ENCODE data around the gene BOK.
A peak's percentile ranks its signal among the peaks of the same experiment; 100 is the strongest.
"Not testable (repeated sequence)": the region's sequence is repeated elsewhere in the genome, so short reads cannot be mapped to it uniquely, and the experiment has no call there.

The BOK gene, protein sequence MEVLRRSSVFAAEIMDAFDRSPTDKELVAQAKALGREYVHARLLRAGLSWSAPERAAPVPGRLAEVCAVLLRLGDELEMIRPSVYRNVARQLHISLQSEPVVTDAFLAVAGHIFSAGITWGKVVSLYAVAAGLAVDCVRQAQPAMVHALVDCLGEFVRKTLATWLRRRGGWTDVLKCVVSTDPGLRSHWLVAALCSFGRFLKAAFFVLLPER

DNA sequence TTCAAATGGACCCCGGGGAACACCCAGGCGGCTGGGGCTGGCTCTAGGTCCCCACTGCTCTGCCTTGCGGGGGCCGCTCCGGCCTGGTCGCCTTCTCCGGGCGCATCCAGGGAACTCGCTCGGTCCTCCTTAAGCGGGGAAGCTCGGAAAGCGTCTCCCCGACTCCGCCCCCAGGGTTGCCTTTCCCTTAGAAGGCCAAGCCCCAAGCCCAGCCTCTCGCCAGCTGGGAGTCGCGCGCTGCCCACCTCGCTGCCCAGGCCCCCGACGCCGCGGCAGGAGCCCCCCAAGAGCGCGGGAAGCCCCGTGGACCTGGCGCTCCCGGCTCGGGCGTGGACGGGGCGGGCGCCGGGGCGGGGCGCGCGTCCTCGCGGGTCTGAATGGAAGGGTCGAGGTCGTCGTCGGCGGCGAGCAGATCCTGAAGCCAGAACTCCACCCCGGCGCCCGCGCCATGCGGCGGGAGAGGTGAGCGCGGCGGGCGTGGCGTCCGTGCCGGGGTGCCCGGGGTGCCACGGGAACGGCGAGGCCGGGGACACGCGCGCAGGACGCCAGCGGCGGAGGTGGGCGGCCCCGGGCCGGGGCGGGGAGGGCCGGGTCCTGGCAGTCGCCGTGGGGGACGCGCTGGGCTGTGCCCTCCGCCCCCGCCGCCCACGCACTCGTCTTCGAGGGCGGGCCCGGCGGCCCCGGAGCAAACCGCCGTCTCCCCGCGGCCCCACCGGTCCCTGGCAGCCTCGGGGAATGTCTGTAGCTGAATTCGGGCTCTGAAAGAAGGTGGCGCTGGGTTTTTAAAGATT lies at the start of gene BOK:
BOK (plus strand) TSS at position 214 of the 791 bp plus-strand sequence. CDS start 739 bp downstream, outside the sequence.
- DNase-seq, result peak in 51 of 56 donors; percentile 17 to 82 (median 64)

DNA sequence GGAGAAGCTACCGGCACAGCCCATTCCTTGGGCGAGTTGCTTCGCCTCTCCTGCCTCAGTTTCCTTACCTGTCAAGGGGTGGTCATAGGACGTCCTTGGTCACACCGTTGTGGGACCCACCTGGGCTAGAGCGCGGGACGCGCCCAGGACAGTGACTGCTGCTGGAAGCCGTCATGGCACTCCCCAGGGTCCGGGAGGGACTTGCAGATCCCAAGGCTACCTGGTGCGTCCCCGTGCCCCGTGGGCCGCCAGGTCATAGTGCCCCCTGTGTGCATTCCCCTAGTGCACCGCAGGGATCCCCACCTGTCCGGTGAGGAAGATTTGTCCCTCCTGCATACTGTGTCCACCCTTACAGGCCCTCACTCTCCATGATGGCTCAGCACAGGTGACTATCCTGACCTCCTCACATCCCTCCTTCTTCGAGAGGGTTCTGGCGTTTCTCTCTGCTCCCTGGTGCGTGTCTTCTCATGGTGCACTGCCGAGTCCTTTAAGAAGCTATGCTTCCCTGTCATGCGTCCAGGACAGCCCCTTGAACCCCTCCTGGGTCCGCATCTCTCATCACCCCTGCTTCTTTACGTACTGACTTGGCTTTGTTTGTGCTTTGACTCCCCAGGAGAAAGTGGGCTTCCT lies 49.3 kb upstream of the BOK start:
- DNase-seq, result peak in 3 of 56 donors; percentile 47 to 67 (median 53)

DNA sequence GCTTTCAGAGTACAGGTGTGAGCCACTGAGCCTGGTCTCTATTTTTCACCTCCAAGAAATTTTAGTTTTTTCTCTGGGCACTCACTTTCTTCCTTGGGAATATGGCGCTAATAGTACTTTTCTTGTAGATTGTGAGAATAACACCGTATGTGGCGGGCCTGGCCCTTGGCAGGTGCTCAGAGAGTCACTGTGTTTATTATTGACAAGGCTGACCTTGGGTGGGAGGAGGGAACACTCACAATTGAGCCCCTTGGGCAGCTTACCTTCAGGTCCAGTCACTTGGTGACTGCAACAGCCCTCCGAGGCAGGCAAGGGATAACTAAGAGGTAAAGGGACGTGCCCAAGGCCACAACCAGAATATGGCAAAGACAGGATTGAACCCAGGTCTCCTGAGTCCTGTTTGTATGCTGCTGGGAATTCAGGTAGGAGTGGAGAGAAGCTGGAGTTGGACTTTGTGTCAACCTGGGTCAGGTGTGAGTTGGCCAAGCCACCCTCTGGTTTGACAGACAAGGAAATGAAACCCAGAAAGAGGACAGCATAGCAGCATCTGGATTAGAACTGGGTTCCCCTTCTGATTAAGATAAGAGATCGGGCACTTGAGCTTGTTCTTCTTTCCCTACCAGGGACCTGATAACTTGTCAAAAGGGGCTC lies 47.3 kb upstream of the BOK start:
- no peak for DNase-seq

DNA sequence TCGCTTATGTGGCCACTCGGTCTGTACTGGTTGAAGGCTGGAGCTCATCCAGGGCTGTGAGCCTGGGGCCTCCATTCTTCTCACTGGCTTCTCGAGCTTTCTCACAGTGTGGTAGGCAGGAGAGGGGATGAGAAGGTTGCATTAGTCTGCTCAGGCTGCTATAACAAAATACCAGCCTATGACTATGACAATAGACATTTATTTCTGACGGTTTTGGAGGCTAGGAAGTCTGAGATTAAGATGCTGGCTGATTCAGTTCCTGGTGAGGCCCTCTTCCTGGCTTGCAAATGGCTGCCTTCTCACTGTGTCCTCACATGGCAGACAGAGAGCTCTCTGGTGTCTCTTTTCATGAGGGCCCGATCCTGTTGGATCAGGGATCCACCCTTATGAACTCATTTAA lies 44.0 kb upstream of the BOK start:
- DNase-seq, result no peak

DNA sequence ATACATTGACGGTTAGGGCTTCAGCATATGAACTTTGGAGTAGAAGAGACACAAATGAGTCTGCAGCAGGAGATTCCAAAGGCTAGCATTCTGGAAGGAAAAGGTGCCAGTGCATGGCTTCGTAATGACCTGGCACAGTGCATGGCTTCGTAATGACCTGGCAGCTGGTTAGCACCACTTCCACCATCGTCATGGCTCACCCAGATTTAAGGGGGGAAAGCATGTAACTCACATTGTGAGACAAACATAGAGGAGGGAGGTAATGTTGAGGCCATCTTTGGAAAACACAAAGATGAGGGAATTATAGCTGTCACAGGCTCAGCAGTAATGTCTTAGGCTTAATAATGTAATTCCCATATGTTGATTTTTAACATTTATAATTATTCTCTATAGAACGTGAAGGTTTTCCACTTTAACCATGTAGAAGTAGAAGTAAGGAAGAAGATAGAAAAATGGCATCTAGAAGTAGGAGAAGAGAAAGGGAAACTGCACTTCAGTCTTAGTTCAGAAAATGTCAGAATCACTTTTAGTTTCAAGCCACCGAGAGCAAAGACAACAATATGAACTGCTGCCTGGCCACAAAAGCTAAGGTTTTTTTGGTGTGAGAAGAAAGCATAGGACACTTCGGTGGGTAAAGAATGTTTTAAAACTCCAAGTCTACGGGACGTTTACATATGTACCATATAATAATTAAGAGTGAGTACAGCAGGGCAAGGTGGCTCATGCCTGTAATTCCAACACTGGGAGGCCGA lies 43.4 kb upstream of the BOK start:
- no peak for DNase-seq

DNA sequence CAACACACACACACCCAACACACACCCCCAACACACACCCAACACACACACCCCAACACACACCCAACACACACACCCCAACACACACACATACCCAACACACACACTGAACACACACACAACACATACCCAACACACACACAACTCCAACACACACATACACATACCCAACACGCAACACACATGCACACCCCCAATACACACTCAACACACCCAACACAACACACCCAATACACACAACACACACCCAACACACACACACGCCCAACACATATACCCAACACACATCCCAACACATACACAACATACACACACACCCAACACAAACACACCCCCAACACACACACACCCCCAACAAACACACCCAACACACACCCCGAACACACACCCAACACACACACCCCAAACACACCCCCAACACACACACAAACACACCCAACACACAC lies 42.0 kb upstream of the BOK start:
- no peak for DNase-seq

DNA sequence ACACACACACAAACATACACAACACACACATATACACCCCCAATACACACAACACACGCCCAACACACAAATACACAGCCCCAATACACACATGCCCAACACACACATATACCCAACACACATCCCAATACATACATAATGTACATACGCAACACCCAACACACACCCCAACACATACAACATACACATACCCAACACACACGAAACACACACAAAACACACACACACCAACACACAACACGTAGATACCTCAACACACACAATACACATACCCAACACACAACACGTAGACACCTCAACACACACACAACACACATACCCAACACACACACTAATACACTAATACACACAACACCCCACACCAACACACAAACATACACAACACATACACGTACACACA lies 41.2 kb upstream of the BOK start:
- no peak for DNase-seq

DNA sequence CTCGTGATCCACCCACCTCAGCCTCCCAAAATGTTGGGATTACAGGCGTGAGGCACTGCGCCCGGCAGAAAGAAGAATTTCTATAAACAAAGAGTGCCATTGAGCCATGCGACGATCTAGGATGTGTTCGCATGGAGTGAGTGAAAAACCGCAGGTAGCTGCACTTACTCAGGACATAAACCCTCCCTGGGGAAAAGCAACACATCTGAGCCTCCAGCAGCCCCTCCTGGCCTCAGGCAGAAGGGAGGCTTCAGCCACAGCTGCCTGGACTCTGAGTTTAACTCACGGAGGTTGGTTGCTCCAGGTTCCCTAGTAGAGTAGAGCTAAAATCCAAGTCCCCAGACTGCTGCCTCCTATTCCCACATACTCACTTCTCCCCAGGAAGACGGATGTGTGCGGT lies 38.9 kb upstream of the BOK start:
- no peak for DNase-seq

DNA sequence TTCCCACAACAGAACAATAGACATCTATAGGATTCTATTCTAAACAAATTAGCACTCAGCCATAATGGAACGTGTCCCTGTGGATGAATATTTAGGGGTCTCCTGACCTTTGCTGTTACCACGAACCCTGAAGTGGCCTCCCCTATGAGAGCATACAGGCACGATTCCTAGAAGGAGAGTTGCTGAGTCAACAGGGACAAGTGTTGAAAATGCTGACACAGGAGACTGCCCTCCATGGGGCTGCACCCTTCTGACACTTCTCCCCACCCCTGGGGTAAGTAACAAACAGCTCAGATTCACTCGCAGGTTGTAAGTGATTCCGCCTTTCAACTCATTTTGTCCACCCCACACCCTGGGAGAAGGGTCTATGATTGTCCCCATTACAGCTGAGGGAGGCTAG lies 36.1 kb upstream of the BOK start:
- DNase-seq, result no peak

DNA sequence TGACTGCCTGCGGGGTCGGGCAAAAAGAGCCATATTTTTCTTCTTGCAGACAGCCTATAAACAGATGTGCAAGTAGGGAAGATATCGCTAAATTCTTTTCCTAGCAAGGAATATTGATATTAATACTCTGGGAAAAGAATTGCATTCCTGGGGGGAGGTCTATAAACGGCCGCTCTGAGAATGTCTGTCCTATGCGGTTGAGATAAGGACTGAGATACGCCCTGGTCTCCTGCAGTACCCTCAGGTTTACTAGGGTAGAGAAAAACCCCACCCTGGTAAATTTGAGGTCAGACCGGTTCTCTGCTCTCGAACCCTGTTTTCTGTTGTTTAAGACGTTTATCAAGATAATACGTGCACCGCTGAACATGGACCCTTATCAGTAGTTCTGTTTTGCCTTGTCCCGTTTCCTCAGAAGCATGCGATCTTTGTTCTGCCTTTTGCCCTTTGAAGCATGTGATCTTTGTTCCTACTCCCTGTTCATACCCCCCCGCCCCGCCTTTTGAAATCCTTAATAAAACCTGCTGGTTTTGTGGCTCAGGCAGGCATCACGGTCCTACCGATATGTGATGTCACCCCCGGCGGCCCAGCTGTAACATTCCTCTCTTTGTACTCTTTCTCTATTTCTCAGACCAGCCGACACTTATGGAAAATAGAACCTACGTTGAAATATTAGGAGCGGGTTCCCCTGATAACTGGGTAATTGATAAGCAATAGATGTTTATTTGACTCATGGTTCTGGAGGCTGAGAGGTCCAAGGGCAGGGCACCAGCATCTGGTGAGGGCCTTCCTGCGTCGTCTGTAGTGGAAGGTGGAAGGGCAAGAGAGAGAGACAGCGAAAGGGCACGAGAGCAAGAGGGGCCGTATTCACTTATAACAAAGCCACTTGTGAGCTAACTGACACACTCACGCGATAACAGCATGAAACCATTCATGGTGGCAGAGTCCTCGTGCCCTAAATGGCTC lies 32.4 kb upstream of the BOK start:
- not testable (repeated sequence) for DNase-seq

DNA sequence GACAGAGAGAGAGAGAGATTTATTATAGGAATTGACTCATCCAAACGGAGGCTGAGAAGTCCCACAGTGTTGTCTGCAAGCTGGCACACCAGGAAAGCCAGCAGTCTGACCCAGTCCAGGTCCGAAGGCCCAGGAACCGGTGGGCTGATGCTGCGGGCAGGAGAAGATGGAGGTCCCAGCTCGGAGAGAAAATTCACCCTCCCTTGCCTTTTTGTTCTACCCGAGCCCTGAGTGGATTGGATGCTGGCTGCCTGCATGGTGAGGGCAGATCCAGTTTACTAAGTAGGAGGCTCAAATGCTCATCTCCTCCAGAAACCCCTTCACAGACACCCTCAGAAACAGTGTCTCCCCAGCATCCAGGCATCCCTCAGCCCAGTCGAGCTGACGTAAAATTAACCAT lies 28.0 kb upstream of the BOK start:
- no peak for DNase-seq

DNA sequence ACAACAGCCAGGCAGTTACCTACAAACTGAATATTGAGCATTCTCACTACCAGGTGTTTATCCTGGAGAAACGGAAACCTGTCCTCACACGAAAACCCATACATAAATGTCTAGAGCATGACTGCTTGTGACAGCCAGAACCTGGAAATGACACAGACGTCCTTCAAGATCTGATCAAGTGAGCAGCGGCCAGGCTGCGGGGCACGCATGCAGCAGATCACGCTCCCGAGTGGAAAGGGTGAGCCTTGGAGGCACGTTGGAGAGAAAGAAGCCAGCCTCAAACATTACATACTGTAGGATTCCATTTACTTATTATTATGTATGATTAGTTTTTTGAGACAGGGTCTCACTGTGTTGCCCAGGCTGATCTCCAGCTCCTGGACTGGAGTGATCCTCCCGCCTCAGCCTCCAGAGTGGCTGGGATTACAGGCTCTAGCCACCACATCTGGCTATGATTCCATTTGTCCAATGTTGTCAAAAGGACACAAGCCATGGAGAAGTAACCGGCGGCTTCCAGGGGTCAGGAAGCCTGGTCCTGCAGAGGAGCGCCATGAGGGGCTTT lies 27.3 kb upstream of the BOK start:
- DNase-seq, result no peak

DNA sequence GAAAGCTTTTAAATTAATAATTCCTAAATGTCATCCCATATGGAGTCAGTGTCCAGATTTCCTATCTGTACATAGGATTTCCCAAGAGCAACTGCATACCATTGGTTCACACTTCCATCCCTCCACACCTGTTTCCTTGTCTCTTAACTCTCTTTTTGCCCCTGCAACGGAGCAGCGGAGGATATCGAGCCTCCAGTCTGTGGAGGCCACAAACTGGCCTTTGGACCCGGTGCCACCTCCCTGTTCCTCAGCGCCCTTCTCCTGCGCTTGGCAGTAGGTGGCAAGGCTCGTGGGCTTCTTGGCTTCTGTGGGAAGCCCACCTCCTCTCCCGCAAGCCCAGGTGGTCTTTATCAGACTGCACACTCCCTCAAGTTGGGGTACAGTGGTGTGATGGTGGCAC lies 26.4 kb upstream of the BOK start:
- no peak for DNase-seq

DNA sequence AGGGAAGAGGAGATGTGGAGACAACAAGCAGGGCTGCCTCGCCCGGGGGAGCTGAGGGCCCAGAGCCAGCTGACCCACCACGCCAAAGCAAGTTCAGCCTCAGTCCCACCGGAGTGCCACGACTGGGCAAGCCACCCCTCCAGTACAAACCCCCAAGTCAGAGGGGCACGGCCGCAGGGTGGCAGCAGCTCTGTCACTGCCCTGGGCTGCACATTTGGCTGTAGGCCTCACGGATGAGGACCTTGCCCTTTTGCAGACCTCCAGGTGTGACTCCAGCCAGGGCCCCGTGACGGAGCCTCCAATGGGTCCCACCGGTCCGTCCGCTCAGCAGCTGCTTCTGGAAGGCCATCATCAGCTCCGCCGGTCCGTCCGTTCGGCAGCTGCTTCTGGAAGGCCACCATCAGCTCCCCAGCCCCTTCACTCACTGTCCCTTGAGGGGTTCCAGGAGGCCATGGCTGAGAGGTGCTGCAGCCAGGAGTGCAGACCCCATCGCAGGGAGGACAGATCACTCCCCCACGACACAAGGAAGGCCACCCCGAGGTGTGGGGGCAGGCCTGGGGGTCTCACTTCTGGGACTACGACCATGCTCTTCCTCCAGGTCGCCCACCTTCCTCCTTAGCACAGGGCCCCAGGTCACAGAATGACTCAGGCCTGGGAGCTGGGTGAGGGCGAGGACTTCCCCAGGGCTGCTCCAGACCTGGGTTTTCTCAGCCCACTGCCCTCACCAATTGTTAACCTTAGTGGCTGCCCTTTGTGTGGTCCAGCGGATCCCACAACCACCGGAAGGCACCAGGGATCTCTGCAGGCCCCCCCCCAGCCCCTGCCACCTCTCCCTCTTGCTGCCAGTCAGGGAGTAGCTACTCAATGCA lies 25.6 kb upstream of the BOK start:
- no peak for DNase-seq

DNA sequence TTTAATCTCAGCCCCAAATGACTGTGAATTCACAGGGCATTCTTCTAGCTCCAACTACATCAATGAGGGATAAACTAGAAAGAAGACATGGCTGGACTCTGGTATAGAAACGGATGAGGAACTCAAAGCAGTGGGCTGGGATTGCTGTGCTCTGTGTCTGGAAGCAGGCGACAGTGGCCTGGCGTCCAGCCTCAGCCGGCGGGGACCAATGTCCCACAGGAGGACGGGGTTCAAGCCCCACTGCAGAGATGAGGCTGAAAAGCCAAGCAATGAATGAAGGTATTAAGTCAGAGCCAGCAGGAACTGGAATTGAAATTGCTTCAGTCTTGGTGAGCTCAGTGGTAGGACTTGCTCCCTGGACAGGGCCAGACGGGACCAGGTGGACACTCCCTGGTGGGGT lies 24.3 kb upstream of the BOK start:
- no peak for DNase-seq

DNA sequence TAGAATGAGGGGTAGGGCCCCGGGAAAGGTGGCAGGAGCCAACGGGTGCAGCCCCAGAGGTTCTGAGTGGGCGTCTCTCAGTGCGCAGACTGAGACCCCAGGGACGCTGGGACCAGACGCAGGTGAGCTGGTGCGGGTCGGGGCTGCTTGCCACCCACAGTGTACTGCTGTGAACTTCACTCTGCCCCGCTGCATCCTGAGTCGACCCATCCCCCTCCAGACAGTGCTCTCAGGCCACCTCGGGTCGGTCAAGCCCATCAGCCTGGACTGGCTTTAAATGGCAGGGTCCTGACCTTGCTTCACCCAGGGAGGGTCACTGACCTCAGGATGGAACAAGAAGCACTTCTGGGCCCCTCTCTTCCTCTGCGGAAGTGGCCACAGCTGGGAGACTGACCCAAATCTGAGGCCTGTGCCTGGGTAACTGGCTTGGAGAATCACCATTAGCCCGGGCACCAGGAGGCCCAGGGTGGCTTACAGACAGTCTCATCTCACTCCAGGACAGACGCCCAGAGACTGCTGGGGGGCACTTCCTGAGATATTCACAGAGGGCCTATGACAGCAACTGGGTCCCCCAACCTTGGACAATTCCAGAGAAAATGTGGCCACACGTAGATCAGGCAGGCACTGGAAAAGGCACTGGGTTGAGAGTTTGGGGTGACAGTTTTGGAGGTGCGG lies 23.7 kb upstream of the BOK start:
- DNase-seq, result no peak

DNA sequence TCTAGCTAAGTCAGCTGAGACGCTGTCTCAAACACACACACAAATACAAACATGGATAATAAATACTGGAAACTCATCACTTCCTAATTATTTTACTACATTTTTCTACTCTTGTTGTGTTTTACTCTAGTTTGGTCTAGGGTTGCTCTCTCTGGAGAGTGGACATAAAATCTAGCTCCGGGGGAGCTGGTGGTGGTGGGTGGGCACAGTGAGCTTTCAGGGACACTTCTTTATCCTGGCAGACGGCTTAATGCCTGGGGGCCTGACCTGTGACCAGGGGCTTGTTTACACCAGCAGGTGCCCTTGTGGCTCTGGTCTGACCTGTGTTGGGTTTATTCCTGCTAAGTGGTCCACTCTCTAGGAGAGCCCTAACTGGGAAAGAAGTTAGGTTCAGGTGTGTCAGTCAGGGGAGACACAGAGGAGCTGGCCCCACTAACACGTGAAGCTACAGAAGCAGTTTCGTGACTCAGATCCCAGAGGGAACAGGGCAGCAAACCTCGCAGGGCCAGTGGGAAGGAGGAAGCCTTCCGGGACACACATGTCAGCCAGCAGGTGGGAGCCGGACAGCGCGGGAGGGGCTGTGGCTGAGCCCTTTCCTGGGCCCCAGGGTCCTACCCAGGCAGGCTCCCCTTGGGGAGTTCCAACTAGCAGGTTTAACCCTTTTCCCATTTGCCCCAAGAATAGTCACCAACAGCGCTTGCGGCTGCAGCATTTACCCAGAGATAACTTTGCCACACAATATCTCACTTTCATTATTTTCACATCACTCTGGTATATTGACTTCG lies 22.5 kb upstream of the BOK start:
- no peak for DNase-seq
